Endometrial microvascular endothelial cells (primary cell): ENCODE data around the gene WFDC2. TPM values are rescaled to one million over a fixed set of nuclear protein-coding genes. Genes with fewer than 3 reads are reported as not detected.

Experiments
- total RNA-seq: library from RNA; depleted of rRNA; stranded (reverse); fragments of >200 nt; gene quantifications from one replicate; pipeline ENCODE4 v1.2.3, GENCODE V29; 2015; ENCODE audit errors: inconsistent ontology term

WFDC2 gene
- total RNA-seq, 1 donor from 2014 or later, result not detected

Other genes with a start within 250 kb of the WFDC2 start
- gene SEMG2, start 248.4 kb upstream of the WFDC2 start, total RNA-seq, result not detected
- not detected for gene SLPI, start 215.2 kb upstream of the WFDC2 start, total RNA-seq
- not detected for gene RBPJL, start 162.9 kb upstream of the WFDC2 start, total RNA-seq
- not detected for gene MATN4, start 161.5 kb upstream of the WFDC2 start, total RNA-seq
- gene SDC4, start 121.3 kb upstream of the WFDC2 start, total RNA-seq, result 43.6 TPM
- 35.1 TPM for gene SYS1, start 106.6 kb upstream of the WFDC2 start, total RNA-seq
- not detected for gene TP53TG5, start 91.4 kb upstream of the WFDC2 start, total RNA-seq
- gene DBNDD2, start 61.5 kb upstream of the WFDC2 start, total RNA-seq, result 13.8 TPM
- 84.6 TPM for gene PIGT, start 53.6 kb upstream of the WFDC2 start, total RNA-seq
- gene SPINT3, start 45.9 kb downstream of the WFDC2 start, total RNA-seq, result not detected
- not detected for gene WFDC6, start 69.7 kb downstream of the WFDC2 start, total RNA-seq
- gene EPPIN, start 77.6 kb downstream of the WFDC2 start, total RNA-seq, result not detected
- gene WFDC8, start 109.5 kb downstream of the WFDC2 start, total RNA-seq, result not detected
- gene WFDC10A, start 160.0 kb downstream of the WFDC2 start, total RNA-seq, result not detected
- gene WFDC9, start 161.5 kb downstream of the WFDC2 start, total RNA-seq, result not detected
- not detected for gene WFDC11, start 200.5 kb downstream of the WFDC2 start, total RNA-seq
- gene WFDC13, start 232.3 kb downstream of the WFDC2 start, total RNA-seq, result not detected
- gene WFDC10B, start 235.3 kb downstream of the WFDC2 start, total RNA-seq, result not detected